HG02870 (cell line): ENCODE results near the gene KRT79.
"Not testable (repeated sequence)": the region's sequence is repeated elsewhere in the genome, so short reads cannot be mapped to it uniquely, and the experiment has no call there.

Source experiments
- ATAC-seq: cut with Tn5 transposase; IDR thresholded peaks from one replicate; pipeline ENCODE4 v1.9.1; 2021; ENCODE audit warnings: mild to moderate bottlenecking, moderate library complexity; ENCODE audit not compliant: unreplicated experiment

KRT79 gene

GRCh38 chr12:52861511-52861910, 27.4 kb upstream of the KRT79 start:
- ATAC-seq: no peak

GRCh38 chr12:52860102-52860823, 26.2 kb upstream of the KRT79 start:
- ATAC-seq: no peak

DNA sequence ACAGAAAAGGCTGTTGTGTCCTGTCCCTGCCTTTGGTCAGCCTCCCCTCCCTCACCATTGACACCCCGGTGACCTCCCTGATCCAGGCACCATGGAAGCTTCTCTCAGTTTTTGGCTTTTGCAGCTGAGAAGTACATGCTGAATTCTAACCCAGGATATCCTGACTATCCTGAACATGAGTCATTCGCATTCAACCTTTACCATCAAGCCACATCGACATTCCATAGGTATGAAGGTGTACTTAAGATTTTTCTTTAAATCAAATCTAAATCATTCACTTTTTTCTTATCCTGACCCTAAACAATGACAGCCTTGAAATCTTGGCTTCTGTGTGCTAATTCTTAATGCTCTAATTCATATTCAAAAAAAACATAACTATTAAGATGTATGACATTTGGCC, 23.4 kb upstream of the KRT79 start:
- ATAC-seq: no peak

DNA sequence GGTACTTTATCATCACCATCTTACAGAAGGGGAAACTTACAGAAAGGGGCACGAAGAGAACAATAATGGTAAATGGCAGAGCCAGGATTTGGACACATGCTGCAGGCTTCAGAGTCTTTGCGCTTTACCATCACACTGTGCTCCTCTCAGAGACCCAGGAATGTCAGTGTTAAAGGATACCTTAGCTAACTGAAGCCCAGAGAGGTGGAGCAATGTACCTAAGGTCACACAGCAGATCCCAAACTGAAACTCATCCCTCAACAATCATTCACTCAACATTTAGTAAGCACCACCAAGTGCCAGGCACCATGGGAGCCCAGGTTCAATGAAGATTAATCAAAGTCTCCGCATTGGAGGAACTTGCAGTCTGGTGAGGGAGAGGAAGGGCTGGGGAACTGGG, 22.7 kb upstream of the KRT79 start:
- no peak for ATAC-seq

DNA sequence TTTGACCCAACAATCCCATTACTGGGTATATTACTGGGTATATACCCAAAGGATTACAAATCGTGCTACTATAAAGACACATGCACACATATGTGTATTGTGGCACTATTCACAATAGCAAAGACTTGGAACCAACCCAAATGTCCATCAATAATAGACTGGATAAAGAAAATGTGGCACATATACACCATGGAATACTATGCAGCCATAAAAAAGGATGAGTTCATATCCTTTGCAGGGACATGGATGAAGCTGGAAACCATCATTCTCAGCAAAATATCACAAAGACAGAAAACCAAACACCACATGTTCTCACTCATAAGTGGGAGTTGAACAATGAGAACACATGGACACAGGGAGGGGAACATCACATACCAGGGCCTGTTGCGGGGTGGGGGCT, 22.0 kb upstream of the KRT79 start:
- ATAC-seq: not testable (repeated sequence)

DNA sequence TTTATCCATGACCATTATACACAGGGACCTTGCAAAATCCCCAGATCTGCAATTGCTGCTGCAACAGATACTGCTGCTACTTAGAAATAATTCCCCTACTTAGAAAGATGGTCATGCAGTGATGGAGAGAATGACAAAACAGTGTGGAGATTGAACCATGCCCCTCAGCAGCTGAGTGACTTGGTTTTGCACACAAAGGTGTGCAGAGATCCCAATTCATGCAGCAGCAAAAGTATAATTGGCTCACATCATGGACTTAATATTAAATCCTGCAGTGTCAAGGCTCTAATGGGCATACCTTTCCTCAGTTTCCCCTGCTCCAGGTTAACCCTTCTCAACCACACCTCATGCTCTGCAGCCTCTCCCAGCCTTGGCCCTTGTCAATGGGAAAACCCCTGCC, 17.7 kb upstream of the KRT79 start:
- no peak for ATAC-seq

- no peak for ATAC-seq
Observed at GRCh38 chr12:52850681-52851080, 16.6 kb upstream of the KRT79 start.

DNA sequence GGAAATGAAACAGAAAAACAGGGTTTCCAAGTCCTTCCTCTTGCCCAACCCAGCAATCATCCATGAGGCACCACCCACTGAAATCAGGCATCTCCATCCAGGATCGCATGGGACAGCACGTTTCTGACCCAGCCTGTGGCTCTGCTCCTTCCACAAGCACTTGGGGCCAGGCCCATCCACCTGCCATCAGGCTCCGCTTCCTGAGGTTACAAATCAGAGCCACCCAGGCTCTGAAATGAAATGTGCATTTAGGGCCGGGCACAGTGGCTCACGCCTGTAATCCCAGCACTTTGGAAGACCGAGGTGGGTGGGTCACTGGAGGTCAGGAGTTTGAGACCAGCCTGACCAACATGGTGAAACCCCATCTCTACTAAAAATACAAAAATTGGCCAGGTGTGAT, 15.4 kb upstream of the KRT79 start:
- no peak for ATAC-seq

DNA sequence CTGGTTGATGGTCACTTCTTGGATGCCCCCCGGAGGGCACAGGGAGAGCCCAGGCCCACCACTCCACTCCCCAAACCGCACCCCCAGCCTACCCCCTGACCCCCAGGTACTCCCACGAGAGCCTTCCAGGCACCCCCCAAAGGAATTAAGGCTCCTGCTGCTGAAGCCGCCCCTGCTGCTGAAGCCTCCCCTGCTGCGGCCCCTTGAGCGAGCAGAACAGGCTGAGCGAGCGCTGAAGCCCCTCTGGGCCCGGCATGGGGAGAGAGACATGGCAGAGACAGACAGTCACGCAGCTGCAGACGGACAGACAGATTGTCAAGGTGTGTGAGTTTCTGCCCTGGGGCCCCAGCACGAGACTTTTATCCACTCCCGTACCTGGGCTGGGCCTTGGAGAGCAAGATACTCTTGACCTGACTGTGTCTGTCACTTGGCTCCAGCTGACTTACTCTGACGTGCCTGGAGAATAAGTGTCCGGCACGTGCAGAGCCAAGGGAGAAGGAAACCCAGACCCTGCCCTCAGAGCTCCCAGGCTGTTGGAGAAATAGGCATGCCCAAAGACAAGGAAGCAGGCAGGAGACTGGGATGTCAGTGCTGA, 14.6 kb upstream of the KRT79 start, which contains the start of gene KRT78:
KRT78 (minus strand) TSS at position 334 of the 595 bp plus-strand sequence; CDS start at position 270, 64 bp downstream.
- no peak for ATAC-seq

DNA sequence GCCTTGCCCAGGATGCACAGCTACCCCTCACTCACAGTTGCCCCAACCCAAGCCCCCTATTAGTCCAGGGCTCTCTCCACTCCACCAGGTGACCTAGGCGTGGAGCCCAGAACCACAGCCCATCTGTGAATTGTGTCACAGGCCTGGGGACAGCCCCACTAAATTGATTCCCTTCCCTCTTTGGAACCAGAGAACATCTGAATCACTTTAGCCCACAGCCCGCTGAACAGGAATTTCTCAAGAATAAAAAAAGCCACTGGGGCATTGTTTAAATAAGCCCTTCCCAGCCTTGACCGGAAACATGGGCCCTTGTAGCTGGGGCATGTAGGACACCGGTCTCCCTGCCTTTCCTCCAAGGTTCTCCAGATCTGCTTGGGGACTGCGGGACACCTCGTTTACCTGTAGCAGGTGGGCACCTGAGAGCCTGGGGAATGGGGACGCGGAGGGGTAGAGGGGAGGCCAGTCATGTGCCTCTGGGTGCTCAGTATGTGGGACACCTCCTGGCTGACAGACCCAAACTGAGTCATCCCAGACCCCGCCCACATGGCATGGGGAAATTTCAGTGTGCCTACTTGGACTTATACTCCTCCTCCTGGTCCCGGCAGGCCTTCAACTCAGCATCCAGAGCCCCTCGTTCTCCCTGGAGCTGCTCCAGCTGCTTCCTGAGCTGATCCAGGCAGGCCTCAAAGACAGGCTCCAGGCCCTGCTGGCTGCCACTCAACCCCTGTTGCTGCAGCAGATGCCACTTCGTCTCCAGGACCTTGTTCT, 13.4 kb upstream of the KRT79 start:
- no peak for ATAC-seq

GRCh38 chr12:52846356-52846970, 12.4 kb upstream of the KRT79 start:
- ATAC-seq: no peak

DNA sequence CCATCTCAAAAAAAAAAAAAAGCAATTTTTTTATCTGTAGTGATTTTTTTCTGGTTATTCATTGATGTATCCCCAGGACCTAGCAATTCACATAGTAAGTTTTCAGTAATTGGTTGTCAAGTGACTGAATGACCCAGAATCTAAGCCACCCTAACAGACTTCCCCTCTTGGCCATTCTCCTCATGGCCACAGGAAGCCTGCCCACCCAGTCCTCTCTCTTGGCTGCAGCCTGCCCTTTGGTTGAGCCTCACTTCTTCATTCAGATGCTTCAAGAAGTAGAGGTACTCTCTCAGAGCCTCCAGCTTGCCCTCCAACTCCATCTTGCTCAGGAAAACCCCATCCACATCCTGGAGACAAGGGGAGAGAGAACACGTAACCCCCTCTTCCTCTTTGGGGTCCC, 11.8 kb upstream of the KRT79 start:
- no peak for ATAC-seq

DNA sequence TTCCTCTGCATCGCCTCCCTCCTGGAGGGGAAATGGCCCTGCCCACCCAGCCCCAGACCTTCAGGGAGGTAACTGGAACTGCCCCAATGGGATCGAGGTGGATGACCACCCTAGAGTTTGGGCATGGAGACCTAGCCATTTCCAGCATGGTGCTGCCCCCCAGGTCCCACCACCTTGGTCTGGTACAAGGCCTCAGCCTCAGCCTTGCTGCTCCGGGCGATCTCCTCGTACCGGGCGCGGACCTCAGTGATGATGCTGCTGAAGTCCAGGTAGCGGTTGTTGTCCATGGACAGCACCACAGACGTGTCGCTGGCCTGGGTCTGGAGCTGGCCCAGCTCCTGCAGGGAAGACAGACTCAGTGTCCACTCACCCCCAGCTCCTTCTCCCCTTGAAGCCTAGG, 10.3 kb upstream of the KRT79 start:
- no peak for ATAC-seq

GRCh38 chr12:52839436-52840105, 5.5 kb upstream of the KRT79 start:
- no peak for ATAC-seq

- no peak for ATAC-seq
Observed at GRCh38 chr12:52838609-52839435, 4.7 kb upstream of the KRT79 start.

- no peak for ATAC-seq
Observed at GRCh38 chr12:52837781-52838608, 3.9 kb upstream of the KRT79 start.

DNA sequence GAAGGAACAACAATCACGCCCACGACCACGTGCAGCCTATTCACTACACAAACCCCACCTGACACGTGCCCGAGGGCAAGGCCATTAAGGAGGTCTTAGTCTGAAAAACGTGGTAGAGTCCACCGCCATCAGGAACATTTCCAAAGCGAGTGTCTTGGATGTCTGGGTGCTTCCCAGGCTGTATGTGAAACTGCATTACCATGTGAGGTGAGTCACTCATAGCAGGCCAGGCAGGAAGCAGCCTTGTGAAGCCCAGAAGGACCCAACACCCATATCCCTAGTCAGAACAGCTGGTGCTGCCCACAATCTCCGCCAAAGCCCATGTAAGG, 3.3 kb upstream of the KRT79 start:
- no peak for ATAC-seq

DNA sequence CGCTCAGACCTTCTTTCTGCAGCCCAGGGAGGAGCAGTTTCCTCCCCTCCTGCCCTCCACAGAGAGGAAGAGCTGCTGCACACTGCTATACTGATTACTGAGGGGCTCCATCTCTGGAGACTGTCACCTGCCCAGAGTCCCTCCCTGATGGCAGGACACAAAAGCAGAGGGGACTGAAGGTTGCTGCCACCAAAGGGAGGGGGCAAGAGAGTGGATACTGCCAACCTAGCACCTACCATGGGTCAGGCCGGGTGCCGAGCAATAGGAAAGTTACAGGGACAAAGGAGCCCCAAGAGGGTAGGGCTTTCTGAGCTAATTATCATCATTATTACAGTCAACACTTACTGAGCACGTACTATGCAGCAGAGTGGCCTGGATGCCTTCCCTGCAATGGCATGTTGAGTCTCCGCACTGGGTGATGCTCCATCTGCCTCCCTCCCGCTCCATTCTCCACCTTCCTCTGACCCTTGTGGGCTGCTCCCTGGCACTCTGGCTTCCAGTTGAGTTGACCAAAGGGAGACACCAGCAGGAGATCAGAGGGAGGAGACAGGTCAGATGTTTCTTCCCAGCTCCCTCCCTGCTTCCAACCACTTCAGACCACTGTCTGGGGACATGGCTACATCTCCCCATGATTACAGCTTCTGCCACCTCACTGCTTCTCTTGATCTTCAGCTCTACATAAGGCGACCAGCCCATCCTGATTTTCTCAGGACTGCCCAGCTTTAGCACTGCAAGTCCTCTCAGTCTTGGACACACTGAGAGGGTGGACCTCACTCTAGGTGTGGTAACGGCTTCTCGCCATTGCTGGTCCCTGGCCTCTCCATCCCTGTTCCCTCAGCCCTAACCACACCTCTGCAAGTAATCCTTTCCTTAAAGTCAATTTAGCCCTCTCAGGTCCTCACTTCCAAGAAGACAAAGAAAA, 2.6 kb upstream of the KRT79 start:
- ATAC-seq: no peak
